ENCODE data around the gene FNDC3B. TPM values are rescaled to one million over a fixed set of nuclear protein-coding genes. Genes with fewer than 3 reads are reported as not detected.

The FNDC3B gene
- total and polyA plus RNA-seq, 7 donors = 16.2 to 93.9 (median 50.3) TPM

DNA sequence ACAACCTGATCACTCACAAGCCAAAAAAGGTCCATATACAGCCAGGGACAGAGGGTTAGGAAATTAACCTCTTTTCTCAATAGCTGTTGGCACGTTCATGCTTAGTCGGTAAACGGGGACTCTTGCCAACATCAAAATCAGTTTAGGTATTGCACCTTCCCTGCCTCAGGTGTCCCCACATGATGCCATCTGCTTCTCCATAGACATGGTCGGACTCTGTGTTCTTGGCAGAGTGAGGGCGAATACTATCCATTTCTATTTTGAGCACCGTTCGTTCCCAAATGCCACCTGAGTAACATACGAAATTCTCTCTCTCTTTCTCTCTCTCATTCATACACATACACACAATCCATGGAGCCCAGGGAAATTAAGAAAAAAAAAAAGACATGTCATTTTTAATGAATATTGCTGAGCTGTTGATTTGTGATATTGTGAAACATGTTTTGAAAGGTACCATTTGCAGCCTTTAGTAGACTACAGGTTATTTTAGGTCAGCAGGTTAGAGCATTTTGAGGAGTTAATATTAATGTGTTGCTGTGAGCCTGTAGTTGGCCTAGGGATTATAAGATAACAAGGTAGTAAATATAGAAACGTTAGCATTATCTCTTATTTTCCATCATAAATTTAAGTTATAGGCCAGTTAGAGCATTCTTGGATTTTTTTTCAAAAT is 330.3 kb downstream of the FNDC3B start:
- intact Hi-C loops (cut with DNase I) = no loop called here
- Histone ChIP-seq H3K27me3 (no peaks in the 10 kb centered on the region), H3K9me3 (no peaks in the 10 kb centered on the region), H3K36me3 (peaks cover 0 to 55% (median 0%) of the 10 kb centered on the region in 4 donors), H3K4me3 (no peak overlapping the region), H3K4me1 (peaks cover 0 to 15% (median 3%) of the 10 kb centered on the region in 4 donors), H3K27ac (no peak overlapping the region)
- WGBS, 2 donors = 68 to 87% methylated on average over 9 of the region's 9 CpGs
- TF ChIP-seq POLR2A (IDR thresholded peaks at IDR 0.05) = no peak
- TF ChIP-seq EP300 (IDR thresholded peaks at IDR 0.05) = no peak
- TF ChIP-seq, protein P1, sequence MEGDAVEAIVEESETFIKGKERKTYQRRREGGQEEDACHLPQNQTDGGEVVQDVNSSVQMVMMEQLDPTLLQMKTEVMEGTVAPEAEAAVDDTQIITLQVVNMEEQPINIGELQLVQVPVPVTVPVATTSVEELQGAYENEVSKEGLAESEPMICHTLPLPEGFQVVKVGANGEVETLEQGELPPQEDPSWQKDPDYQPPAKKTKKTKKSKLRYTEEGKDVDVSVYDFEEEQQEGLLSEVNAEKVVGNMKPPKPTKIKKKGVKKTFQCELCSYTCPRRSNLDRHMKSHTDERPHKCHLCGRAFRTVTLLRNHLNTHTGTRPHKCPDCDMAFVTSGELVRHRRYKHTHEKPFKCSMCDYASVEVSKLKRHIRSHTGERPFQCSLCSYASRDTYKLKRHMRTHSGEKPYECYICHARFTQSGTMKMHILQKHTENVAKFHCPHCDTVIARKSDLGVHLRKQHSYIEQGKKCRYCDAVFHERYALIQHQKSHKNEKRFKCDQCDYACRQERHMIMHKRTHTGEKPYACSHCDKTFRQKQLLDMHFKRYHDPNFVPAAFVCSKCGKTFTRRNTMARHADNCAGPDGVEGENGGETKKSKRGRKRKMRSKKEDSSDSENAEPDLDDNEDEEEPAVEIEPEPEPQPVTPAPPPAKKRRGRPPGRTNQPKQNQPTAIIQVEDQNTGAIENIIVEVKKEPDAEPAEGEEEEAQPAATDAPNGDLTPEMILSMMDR (IDR thresholded peaks at IDR 0.05) = no peak
- TF ChIP-seq POLR2AphosphoS5 (IDR thresholded peaks at IDR 0.05) = no peak
- DNase-seq = no peak

DNA sequence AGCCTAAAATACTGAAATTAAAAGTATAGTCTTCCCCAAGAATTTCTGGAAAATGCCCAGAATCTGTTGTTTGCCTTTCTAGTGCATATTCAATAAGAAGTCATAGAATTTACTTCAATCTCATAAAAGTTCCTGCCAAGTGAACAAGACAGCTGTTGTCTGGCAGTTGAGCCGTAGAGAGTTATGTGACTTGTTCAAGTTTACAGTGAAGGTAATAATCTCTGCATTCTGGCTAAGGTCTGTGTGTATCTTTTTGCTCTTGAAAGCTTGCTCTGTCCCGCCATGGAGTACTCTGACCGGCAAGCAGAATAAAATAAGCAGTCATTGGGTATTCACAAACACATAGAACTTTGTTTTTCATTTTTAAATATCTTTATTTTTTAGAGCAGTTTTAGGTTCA is 331.0 kb downstream of the FNDC3B start:
- Histone ChIP-seq H3K4me3 (no peak overlapping the region), H3K36me3 (peaks cover 0 to 48% (median 0%) of the 10 kb centered on the region in 4 donors), H3K27ac (no peak overlapping the region), H3K27me3 (no peaks in the 10 kb centered on the region), H3K9me3 (no peaks in the 10 kb centered on the region), H3K4me1 (peaks cover 0 to 15% (median 3%) of the 10 kb centered on the region in 4 donors)
- no peak for DNase-seq
- no peak for TF ChIP-seq POLR2AphosphoS5 (IDR thresholded peaks at IDR 0.05)
- TF ChIP-seq POLR2A (IDR thresholded peaks at IDR 0.05) = no peak
- no peak for TF ChIP-seq EP300 (IDR thresholded peaks at IDR 0.05)
- TF ChIP-seq, protein P1 (IDR thresholded peaks at IDR 0.05) = no peak
- intact Hi-C loops (cut with DNase I) = no loop called here
- WGBS, 2 donors = 19 to 59% methylated on average over 3 of the region's 3 CpGs

DNA sequence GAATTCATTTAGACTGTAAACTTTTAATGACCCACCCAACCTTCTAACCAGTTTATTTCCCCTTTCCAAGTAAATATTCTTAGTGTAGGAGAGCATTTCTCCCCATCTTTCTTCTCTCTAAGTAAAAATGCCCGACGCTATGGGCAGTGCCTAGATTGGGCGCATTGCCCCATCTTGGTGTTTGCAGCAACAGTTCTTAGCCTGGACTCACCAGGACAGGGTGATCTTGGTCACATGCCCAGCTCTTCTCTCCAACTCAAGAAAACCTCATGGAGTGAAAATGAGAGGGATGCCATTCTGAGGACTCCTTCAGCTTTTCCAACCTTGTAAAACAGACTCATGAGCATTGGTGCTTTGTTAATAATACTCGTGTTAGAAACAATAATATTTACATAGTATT is 332.2 kb downstream of the FNDC3B start:
- no peaks in the 10 kb centered on the region for H3K9me3 ChIP-seq
- H3K4me1 ChIP-seq = peaks cover 0 to 15% (median 3%) of the 10 kb centered on the region in 4 donors
- TF ChIP-seq POLR2AphosphoS5 (IDR thresholded peaks at IDR 0.05) = no peak
- TF ChIP-seq, protein P1 (IDR thresholded peaks at IDR 0.05) = no peak
- TF ChIP-seq EP300 (IDR thresholded peaks at IDR 0.05) = no peak
- TF ChIP-seq POLR2A (IDR thresholded peaks at IDR 0.05) = no peak
- H3K27ac ChIP-seq = no peak overlapping the region
- no peak for DNase-seq
- 92 to 94% methylated on average over 4 of the region's 4 CpGs for WGBS, 2 donors
- peaks cover 0 to 43% (median 0%) of the 10 kb centered on the region in 4 donors for H3K36me3 ChIP-seq
- H3K27me3 ChIP-seq = no peaks in the 10 kb centered on the region
- intact Hi-C loops (cut with DNase I) = no loop called here
- no peak overlapping the region for H3K4me3 ChIP-seq

DNA sequence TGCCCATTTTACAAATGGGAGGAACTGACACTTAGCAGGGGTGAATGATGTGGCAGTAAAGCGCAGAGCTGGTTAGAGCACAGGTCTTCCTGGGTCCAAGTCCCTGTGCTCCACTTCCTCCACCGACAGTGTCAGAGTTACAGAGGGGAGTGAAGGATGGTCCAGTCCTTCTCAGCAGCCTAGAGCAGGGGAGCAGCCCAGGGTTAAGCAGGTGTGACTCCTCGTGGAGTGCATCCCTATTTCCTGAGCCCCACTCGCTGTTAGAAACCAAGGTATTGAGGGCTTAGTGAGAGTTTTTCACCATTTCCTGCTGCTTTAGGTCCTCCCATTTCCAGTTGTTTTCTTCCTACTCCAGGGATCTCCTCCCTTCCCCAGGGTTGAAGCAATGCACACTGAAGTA is 333.5 kb downstream of the FNDC3B start:
- no peak for DNase-seq
- no peak overlapping the region for H3K27ac ChIP-seq
- TF ChIP-seq EP300 (IDR thresholded peaks at IDR 0.05) = no peak
- TF ChIP-seq POLR2AphosphoS5 (IDR thresholded peaks at IDR 0.05) = no peak
- TF ChIP-seq, protein P1 (IDR thresholded peaks at IDR 0.05) = no peak
- TF ChIP-seq POLR2A (IDR thresholded peaks at IDR 0.05) = no peak
- no peaks in the 10 kb centered on the region for H3K27me3 ChIP-seq
- peaks cover 0 to 11% (median 0%) of the 10 kb centered on the region in 4 donors for H3K4me1 ChIP-seq
- H3K36me3 ChIP-seq = peaks cover 0 to 37% (median under 1%) of the 10 kb centered on the region in 4 donors
- no peak overlapping the region for H3K4me3 ChIP-seq
- 95% methylated on average over 4 of the region's 4 CpGs for WGBS, 2 donors
- no peaks in the 10 kb centered on the region for H3K9me3 ChIP-seq
- intact Hi-C loops (cut with DNase I) = no loop called here
